Activated CD4-positive, alpha-beta memory T cell treated with anti-CD3 and anti-CD28 coated beads, Interleukin-2, amount 10 ng/mL, durations not matched to agents 7 days and 5 days (primary cell): ENCODE measurements around the gene OR5AK2. TPM values are rescaled to one million over a fixed set of nuclear protein-coding genes. Genes with fewer than 3 reads are reported as not detected.
"Not testable (repeated sequence)": the region's sequence is repeated elsewhere in the genome, so short reads cannot be mapped to it uniquely, and the experiment has no call there.

Source experiments
- CTCF ChIA-PET: fragments of 350-600 bp; sonication (Branson Sonifier 250); formaldehyde crosslinking; loops from one replicate; lab custom pipeline; 2021; ENCODE audit warnings: antibody characterized with exemption, inconsistent platforms; lab: Charles Lee
- POLR2A ChIA-PET: fragments of 350-600 bp; sonication (Branson Sonifier 250); formaldehyde crosslinking; loops from one replicate; lab custom pipeline; 2021; ENCODE audit warnings: antibody characterized with exemption; lab: Charles Lee
- DNase-seq: peaks from one replicate; pipeline ENCODE4 v3.0.0-alpha.2; 2020
- H3K27ac Mint-ChIP-seq: one replicate; pipeline ENCODE4 v1.8.0; 2021; ENCODE audit warnings: mild to moderate bottlenecking, mixed read lengths
- H3K27me3 Mint-ChIP-seq: one replicate; pipeline ENCODE4 v1.8.0; 2021; ENCODE audit warnings: mixed read lengths
- H3K36me3 Mint-ChIP-seq: one replicate; pipeline ENCODE4 v1.8.0; 2021; ENCODE audit warnings: low read depth, mixed read lengths
- H3K4me1 Mint-ChIP-seq: one replicate; pipeline ENCODE4 v1.8.0; 2021; ENCODE audit warnings: mixed read lengths
- H3K4me3 Mint-ChIP-seq: one replicate; pipeline ENCODE4 v1.8.0; 2021; ENCODE audit warnings: mild to moderate bottlenecking, mixed read lengths
- H3K9me3 Mint-ChIP-seq: one replicate; pipeline ENCODE4 v1.8.0; 2021; ENCODE audit warnings: mixed read lengths
- total RNA-seq, 2 experiments: library from RNA; stranded (reverse); gene quantifications; one replicate each; pipeline ENCODE4 v1.2.3, GENCODE V29; 2021

OR5AK2 gene, protein sequence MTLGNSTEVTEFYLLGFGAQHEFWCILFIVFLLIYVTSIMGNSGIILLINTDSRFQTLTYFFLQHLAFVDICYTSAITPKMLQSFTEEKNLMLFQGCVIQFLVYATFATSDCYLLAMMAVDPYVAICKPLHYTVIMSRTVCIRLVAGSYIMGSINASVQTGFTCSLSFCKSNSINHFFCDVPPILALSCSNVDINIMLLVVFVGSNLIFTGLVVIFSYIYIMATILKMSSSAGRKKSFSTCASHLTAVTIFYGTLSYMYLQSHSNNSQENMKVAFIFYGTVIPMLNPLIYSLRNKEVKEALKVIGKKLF
- total RNA-seq = not detected

DNA sequence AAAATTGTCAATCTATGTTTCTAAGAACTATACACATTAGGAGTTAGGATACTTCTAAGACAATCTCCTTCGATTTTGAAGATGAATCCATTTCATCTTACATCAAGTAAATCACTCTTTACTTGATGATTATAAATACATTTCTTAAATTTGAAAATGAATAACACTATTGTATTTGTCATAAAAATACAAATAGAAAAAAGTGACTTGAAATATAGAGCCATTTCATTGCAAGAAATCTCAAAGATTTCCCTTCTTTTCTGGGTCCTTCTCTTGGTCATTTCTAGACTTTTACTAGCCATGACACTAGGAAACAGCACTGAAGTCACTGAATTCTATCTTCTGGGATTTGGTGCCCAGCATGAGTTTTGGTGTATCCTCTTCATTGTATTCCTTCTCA, at the start of gene OR5AK2:
OR5AK2 (plus strand) TSS at position 301 of the 400 bp plus-strand sequence; CDS start at position 301, 0 bp downstream.
- Mint-ChIP-seq H3K4me1 (no peaks in the 10 kb centered on the region), H3K4me3 (no peak within 1 kb of the TSS), H3K27ac (no peak within 1 kb of the TSS), H3K27me3 (no peaks in the 10 kb centered on the region), H3K9me3 (peaks cover 4% of the 10 kb centered on the region), H3K36me3 (no peaks in the 10 kb centered on the region)
- ChIA-PET POLR2A (no interaction called here), CTCF (no interaction called here)
- DNase-seq = no peak

GRCh38 chr11:56945526-56945925, 43.2 kb upstream of the OR5AK2 start:
- CTCF ChIA-PET, POLR2A ChIA-PET, H3K4me3 Mint-ChIP-seq, H3K4me1 Mint-ChIP-seq, H3K27ac Mint-ChIP-seq, H3K27me3 Mint-ChIP-seq, DNase-seq, H3K36me3 Mint-ChIP-seq: not testable (repeated sequence)
- H3K9me3 Mint-ChIP-seq = peaks cover 24% of the 10 kb centered on the region

DNA sequence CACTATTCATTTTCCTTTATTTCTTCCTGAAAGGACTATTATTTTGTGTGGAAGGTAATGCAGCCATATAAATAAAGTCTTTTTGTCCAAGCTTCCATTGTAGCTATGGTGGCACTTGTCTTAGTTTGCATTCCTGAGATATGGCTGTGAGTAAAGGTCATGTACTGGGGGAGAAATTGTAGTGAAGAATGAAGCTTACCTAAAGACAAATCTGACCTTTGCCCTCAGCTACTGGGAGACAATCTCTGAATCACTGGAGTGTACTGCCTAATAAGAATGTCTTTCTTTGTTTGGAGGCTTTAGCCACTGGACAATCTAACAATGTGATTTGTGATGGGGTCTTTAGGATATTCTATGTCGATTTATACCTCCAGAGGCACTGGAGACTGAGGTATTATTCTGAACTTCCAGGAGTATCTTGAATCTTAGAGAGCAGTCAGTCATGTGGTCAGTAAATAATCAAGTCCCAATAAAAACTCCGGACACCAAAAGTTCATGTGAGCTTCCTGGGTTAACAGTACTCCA, 39.7 kb upstream of the OR5AK2 start:
- DNase-seq = no peak
- ChIA-PET POLR2A (no interaction called here), CTCF (no interaction called here)
- no peak overlapping the region for H3K4me3 Mint-ChIP-seq
- no peaks in the 10 kb centered on the region for H3K36me3 Mint-ChIP-seq
- H3K27ac Mint-ChIP-seq = no peak overlapping the region
- H3K4me1 Mint-ChIP-seq = no peaks in the 10 kb centered on the region
- H3K9me3 Mint-ChIP-seq = peaks cover 31% of the 10 kb centered on the region
- no peaks in the 10 kb centered on the region for H3K27me3 Mint-ChIP-seq

DNA sequence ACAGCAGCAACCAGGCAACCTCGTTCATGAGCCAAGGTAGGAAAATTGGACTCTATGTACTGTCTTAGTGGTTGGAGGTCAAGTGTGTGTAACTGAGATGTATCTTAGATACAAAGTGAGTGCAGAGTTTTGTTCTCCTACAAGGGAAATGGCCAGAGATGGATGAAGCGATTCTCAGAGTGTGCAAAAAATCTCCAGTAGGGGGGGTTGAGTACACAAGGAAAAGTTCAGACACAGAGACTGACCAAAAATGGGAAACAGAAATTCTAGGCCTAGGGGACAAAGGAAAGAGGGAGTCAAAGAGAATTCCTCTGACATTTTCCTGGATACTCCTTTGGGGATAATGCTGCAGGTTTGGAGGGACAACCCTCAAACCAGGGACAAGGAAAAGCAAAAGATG, 38.2 kb upstream of the OR5AK2 start:
- CTCF ChIA-PET = no interaction called here
- Mint-ChIP-seq H3K4me3 (no peak overlapping the region), H3K27me3 (no peaks in the 10 kb centered on the region), H3K36me3 (no peaks in the 10 kb centered on the region), H3K9me3 (peaks cover 31% of the 10 kb centered on the region), H3K4me1 (no peaks in the 10 kb centered on the region), H3K27ac (no peak overlapping the region)
- no peak for DNase-seq
- POLR2A ChIA-PET = no interaction called here

DNA sequence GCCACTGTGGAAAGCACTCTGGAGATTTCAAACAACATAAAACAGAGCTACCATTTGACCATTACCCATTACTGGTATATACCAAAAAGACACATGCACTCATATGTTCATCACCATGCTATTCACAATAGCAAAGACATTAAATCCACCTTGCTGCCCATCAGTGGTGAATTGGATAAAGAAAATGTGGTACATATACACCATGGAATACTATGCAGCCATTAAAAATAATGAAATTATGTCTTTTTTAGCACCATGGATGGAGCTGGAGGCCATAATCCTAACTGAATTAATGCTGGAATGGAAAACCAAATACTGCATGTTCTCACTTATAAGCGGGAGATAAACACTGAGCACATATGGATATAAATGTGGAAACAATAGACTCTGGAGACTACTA, 34.8 kb upstream of the OR5AK2 start:
- POLR2A ChIA-PET, CTCF ChIA-PET, H3K27ac Mint-ChIP-seq, H3K4me1 Mint-ChIP-seq, H3K4me3 Mint-ChIP-seq, DNase-seq, H3K27me3 Mint-ChIP-seq, H3K36me3 Mint-ChIP-seq: not testable (repeated sequence)
- H3K9me3 Mint-ChIP-seq = peaks cover 20% of the 10 kb centered on the region

- Mint-ChIP-seq H3K27ac (no peak overlapping the region), H3K9me3 (peaks cover 4% of the 10 kb centered on the region), H3K4me3 (no peak overlapping the region), H3K27me3 (no peaks in the 10 kb centered on the region), H3K36me3 (no peaks in the 10 kb centered on the region), H3K4me1 (no peaks in the 10 kb centered on the region)
- CTCF ChIA-PET = no interaction called here
- POLR2A ChIA-PET = no interaction called here
- no peak for DNase-seq
These were observed 27.1 kb upstream of the OR5AK2 start for GRCh38 chr11:56961609-56962008.

GRCh38 chr11:56967726-56968125, 21.0 kb upstream of the OR5AK2 start:
- Mint-ChIP-seq H3K9me3 (peaks cover 4% of the 10 kb centered on the region), H3K27me3 (no peaks in the 10 kb centered on the region), H3K27ac (no peak overlapping the region), H3K4me1 (no peaks in the 10 kb centered on the region), H3K36me3 (no peaks in the 10 kb centered on the region), H3K4me3 (no peak overlapping the region)
- DNase-seq = no peak
- ChIA-PET POLR2A (no interaction called here), CTCF (no interaction called here)

DNA sequence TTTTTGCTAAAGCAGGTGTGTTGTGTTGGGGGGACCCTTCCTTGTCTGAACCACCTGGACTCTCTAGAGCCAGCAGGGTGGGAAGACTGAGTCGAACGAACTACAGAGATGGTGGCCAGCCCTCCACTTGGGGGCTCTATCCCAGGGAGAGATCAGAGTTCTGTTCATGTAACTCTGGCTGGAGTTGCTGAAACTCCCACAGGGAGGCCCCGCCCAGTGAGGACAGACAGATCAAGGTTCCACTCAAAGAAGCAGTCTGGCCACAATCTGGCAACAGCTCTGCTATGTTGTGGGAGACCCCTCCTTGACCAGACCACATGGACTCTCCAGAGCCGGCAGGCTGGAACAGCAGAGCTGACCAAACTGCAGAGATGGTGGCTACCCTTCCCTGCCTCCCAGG, 20.2 kb upstream of the OR5AK2 start:
- H3K27me3 Mint-ChIP-seq = no peaks in the 10 kb centered on the region
- ChIA-PET POLR2A (no interaction called here), CTCF (no interaction called here)
- H3K9me3 Mint-ChIP-seq = peaks cover 4% of the 10 kb centered on the region
- no peaks in the 10 kb centered on the region for H3K4me1 Mint-ChIP-seq
- H3K36me3 Mint-ChIP-seq = no peaks in the 10 kb centered on the region
- H3K27ac Mint-ChIP-seq = no peak overlapping the region
- no peak for DNase-seq
- H3K4me3 Mint-ChIP-seq = no peak overlapping the region

DNA sequence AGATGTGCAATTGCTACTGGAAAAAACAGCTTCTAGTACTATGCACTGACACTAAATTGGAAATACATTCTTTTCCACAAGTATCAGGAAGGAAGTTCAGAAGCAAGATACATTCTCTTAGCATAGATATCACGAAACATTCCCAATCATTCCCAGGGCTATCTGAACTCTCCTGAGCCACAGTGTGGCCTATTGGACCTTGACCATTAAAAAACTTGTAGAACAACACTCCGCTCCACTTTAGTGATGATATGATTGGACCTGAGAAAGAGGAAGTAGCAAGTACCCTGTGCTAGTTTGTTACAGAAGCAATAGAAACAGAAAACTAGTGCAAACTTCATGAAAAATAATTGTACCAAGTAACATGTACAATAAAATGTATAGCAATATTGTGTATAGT, 11.4 kb upstream of the OR5AK2 start:
- CTCF ChIA-PET = no interaction called here
- H3K27me3 Mint-ChIP-seq = no peaks in the 10 kb centered on the region
- H3K9me3 Mint-ChIP-seq = no peaks in the 10 kb centered on the region
- POLR2A ChIA-PET = no interaction called here
- no peak overlapping the region for H3K27ac Mint-ChIP-seq
- H3K36me3 Mint-ChIP-seq = no peaks in the 10 kb centered on the region
- no peak for DNase-seq
- H3K4me1 Mint-ChIP-seq = no peaks in the 10 kb centered on the region
- no peak overlapping the region for H3K4me3 Mint-ChIP-seq

GRCh38 chr11:56990702-56991101, 2.0 kb downstream of the OR5AK2 start:
- no peak for DNase-seq
- H3K36me3 Mint-ChIP-seq = no peaks in the 10 kb centered on the region
- H3K27ac Mint-ChIP-seq = no peak overlapping the region
- no peaks in the 10 kb centered on the region for H3K4me1 Mint-ChIP-seq
- H3K9me3 Mint-ChIP-seq = peaks cover 18% of the 10 kb centered on the region
- ChIA-PET POLR2A (no interaction called here), CTCF (no interaction called here)
- no peak overlapping the region for H3K4me3 Mint-ChIP-seq
- no peaks in the 10 kb centered on the region for H3K27me3 Mint-ChIP-seq

GRCh38 chr11:56994532-56994931, 5.8 kb downstream of the OR5AK2 start:
- no peaks in the 10 kb centered on the region for H3K27me3 Mint-ChIP-seq
- no peak overlapping the region for H3K4me3 Mint-ChIP-seq
- peaks cover 24% of the 10 kb centered on the region for H3K9me3 Mint-ChIP-seq
- CTCF ChIA-PET = no interaction called here
- no peaks in the 10 kb centered on the region for H3K4me1 Mint-ChIP-seq
- H3K36me3 Mint-ChIP-seq = no peaks in the 10 kb centered on the region
- POLR2A ChIA-PET = no interaction called here
- no peak overlapping the region for H3K27ac Mint-ChIP-seq
- DNase-seq = no peak

DNA sequence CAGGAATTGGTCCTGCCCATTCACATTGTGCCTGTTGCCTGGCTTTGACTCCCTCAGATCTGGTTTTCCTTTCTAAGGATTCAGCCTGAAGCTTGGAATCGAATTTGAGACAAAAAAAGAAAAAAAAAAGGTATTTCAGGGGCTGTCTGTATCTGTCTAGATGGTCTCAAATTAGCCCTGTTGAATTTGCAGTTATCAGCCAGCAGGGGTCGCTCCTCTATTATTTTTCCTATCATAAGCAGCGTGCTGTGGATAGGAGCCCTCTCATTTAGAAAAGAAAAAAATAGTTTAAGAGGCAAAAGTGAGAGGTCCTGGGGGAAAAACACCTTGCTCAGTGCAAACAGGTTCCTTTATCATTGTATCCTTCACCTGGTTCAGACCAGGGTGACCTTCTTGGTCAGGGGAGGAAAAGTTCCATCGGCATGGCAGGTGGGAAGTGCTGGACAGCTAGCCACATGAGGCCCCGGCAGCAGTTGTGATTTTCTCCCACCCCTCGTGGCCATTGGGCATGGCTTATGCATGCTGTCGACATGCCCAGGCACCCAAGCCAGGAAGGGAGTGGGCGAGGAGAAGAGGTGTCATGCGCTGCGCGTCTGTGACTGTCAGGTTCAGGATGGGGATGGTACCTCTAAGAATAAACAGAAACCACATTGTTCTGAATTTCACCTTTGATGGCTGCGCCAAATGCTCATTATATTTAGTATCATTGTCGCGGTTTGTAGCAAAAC, 13.1 kb downstream of the OR5AK2 start:
- ChIA-PET POLR2A (no interaction called here), CTCF (no interaction called here)
- no peak for DNase-seq
- Mint-ChIP-seq H3K27ac (no peak overlapping the region), H3K36me3 (no peaks in the 10 kb centered on the region), H3K4me1 (no peaks in the 10 kb centered on the region), H3K27me3 (no peaks in the 10 kb centered on the region), H3K4me3 (no peak overlapping the region), H3K9me3 (peaks cover 15% of the 10 kb centered on the region)

DNA sequence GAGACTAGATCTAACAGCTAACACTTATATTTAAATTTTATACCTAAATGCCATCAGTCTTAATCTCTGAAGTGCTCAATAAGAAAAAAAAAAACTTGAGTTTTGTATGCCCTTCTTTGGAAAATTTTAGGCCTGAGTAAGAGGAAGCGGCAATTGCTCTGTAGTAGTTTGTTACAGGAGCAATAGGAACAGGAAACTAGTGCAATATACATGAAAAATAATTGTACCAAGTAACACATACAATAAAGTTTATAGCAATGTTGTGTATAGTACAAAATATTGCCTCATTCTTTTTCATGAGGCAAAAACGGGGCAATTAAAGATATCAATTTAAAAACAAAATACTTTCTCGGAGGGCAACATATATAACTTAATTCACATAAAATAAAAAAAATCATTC, 19.7 kb downstream of the OR5AK2 start:
- Mint-ChIP-seq H3K4me1 (no peaks in the 10 kb centered on the region), H3K9me3 (peaks cover 1% of the 10 kb centered on the region), H3K27ac (no peak overlapping the region), H3K36me3 (no peaks in the 10 kb centered on the region), H3K4me3 (no peak overlapping the region), H3K27me3 (no peaks in the 10 kb centered on the region)
- DNase-seq = no peak
- ChIA-PET POLR2A (no interaction called here), CTCF (no interaction called here)

DNA sequence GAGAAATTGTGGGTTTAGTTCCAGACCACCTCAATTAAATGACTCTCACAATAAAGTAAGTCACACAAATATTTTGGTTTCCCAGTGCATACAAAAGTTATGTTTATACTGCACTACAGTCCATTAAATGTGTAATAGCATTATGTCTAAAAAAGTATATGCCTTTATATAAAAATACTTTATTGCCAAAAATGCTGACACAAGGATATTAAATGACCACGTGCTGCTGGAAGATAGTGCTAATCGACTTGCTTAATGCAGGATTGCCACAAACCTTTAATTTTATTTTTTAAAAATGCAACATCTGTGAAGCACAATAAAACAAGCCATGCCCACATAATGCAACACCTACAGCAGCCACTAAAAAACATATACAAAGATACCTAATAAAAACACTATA, 27.0 kb downstream of the OR5AK2 start:
- H3K27me3 Mint-ChIP-seq = no peaks in the 10 kb centered on the region
- H3K4me3 Mint-ChIP-seq = no peak overlapping the region
- POLR2A ChIA-PET = no interaction called here
- H3K27ac Mint-ChIP-seq = no peak overlapping the region
- DNase-seq = no peak
- no peaks in the 10 kb centered on the region for H3K4me1 Mint-ChIP-seq
- no peaks in the 10 kb centered on the region for H3K36me3 Mint-ChIP-seq
- no peaks in the 10 kb centered on the region for H3K9me3 Mint-ChIP-seq
- CTCF ChIA-PET = no interaction called here
